GM21825 (cell line): ENCODE results near the gene MLEC.

Experiments used
- ATAC-seq: cut with Tn5 transposase; IDR thresholded peaks from one replicate; pipeline ENCODE4 v1.9.1; 2021; ENCODE audit warnings: mild to moderate bottlenecking, moderate library complexity; ENCODE audit not compliant: unreplicated experiment

Gene MLEC

DNA sequence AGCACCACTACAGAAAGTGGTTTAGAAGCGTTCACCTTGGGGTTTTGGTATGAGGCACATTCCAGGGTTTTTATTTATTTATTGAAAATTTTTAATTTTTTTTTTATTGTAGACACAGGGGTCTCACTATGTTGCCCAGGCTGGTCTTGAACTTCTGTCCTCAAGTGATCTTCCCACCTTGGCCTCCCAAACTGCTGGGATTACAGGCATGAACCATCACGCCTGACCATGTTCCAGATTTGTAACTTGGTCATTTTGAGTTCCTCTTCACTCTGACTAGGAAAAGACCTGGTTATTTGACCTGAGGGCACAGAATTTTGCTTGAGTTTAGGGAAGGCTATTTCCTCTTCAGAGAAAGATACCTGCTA is 3.1 kb downstream of the MLEC start:
- ATAC-seq, result no peak

DNA sequence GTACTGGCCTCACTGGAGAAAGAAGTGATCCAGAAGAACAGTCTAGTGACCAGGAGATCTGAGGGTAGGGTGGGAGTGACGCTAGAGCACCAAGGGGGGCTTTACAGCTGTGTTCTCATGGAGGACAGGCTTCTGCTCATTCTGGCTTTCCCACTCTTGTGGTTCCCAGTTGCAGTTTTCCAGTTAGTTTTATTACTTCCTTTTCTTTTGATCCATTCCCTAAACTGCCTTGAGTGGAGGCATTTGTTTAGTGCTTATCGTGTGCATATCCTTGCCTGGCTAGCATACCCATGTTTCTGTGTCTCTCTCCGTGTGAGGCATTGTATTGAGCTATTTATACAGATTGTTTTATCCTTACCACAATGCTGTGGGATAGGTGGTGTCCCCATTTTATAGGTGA is 4.0 kb downstream of the MLEC start:
- no peak for ATAC-seq

DNA sequence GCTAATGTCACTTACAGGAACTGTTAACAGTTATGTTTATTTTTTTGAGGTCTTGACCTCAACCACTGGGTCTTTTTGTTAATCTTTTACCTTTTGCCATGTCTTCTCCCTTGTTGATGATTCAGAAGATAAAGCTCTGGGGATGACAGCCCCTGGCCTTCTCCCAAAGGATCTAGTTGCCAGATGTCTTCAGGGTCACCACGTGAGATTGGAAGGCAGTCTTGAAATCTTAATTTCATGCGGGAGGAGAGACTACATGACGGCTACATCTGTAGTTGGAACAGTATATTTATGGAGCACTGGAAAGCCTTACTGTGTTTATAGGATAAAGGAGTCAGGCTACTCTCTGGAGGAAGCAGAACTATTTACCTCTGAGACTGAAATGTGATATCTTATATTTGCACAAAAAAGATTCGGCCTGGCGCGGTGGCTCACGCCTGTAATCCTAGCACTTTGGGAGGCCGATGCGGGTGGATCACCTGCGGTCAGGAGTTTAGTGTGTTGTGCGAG is 5.6 kb downstream of the MLEC start:
- no peak for ATAC-seq

DNA sequence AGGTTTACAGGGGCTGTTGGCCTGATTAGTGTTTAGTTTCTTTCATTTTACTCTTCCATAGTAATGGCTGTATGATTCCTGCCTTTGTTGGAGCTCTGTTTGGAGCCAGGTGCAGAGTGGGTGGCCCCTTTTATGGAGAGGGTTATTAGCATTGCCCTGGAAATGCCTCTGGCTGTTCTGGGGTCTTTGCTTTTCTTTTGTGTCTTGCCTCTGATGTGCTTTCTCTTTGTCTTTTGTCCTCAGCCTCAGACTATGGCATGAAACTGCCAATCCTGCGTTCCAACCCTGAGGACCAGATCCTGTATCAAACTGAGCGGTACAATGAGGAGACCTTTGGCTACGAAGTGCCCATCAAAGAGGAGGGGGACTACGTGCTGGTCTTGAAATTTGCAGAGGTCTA is 6.9 kb downstream of the MLEC start:
- ATAC-seq, result no peak

DNA sequence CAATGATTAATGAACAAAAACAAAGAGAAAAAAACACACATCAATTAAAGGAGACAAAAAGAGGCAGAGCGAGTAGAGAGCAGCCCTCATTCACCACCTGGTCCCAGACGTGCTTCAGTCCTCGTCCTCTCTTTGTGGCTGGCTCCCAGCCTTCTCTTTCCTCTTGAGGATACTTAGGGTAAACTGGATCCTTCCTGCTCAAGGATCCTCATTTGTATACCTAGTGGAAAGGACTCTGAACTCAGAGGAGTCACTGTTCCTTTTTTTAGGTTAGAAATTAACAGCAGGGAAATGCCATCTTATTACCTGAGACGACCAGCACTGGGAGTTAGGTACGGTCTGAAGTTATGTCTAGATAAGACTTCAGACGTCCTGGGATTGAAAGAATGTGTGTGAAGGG is 9.7 kb downstream of the MLEC start:
- ATAC-seq, result no peak

DNA sequence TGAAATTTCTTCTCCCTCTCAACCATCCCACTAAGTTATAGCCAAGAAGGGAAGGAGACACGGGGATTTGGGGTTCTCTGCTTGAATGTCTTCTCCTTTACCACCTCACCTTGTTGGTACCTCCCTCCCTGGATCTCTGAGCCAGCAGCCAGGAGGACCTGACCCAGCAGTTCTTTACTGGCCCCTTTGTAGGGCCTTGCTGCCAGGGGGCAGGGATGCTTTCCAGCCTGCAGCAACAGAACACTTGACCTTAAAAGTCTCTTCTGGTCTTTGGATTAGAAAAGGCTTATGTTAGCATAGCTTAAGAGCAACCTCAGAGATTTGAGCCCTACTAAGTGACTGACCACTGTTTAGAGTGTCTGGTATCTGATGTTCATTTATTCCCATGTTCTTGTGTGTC is 10.4 kb downstream of the MLEC start:
- ATAC-seq, result no peak

DNA sequence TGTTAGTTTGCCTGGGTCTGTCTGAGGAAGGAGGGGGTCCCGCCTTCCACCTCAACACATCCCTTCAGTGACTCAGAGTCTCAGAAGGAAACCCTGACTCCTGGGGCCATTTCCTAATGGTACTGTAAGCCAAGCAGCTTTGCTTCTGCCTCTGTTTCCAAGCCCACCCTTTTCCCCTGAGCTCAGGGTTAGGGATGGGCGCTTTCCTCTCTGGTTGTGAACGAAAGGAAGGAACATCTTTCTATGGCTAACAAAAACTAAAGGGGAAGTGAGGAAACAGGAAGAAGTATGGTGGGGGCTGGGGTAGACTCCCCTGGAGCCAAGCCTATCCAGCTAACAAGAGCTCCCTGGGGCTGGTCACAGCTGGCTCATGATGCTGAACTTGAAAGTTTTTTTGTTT is 11.7 kb downstream of the MLEC start:
- no peak for ATAC-seq

DNA sequence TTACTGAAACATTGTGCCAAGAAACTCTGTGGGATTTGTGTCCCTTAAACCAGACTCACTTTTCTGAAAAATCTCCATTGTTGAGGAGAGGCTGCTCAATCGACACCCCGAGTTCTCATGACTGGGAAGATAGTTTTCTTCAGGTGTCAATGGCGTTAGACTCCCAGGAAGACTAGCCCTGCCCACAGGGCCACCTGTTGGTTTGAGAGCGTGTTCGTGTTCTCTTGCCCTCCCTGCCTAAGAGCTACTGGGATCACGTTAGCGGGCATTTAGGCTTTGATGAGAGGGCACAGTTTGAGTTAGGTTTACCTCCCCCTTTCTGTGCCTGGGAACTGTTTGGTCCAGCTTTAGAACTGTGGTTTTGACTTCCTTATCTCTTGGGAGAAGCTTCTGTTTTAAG is 12.6 kb downstream of the MLEC start:
- no peak for ATAC-seq

DNA sequence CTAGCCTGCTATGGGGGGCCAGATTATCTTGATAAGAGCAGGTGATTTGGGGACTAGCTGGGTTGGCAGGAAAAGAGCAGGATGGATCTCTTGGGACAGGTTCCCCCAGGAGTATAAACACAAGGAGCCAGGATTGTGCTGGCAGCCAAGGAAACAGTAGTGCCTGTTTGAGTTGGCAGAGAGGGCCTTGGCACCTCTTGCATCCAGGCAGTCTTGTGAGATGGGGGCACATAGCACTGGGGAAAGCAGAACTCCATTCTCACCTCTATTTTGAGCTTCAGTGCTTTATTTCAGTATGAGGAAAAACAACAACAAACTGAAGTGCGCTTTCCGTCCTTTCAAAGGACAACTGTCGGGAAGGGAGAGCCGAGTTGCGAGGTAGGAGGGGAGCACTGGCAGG is 13.9 kb downstream of the MLEC start:
- no peak for ATAC-seq

DNA sequence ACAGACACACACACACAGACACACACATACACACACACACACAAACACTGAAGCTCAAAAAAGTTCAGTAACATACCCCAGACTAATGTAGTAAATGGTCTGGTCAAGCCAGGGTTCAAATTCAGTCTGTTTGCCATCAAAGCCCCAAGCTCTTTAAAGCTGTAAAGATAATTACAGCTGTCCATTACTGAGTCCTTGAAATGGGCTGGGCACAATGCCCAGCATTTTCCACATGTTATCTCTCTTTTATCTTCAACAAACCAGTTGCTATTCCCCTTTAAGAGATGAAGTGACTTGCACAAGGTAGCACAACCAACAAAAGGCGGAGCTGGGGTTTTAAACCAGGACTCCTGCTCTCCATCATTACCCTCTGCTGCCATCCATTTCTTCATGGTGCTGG is 15.7 kb downstream of the MLEC start:
- ATAC-seq, result no peak

DNA sequence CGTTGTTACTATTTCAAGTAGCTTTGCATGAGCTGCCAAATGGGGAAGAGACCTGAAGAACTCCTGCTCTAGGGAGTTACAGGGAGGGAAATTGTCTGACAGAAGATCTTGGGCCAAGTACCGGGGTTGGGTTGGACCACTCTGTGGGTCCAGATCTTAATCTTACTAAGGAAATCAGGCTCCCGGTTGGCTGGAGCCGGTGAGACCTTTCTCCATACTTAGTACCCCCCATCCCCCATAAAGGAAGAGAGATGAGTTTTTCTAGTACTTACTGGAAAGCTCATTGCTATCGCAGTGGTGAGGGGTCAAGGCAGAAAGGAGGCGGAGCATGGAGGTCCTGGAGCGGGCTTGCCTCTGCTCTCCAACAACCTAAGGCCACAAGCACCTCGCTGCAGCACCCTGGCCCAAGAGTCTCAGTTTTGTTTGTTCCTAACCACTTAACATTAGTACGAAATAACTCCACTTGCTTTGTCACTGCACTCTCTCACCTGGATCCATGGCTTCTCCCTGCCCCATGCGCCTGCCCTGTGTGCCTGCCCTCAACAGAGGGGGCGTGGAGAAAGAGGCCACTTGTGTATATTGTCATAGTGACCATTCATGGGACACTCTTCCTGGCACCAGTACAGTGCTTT is 16.5 kb downstream of the MLEC start:
- ATAC-seq, result no peak

DNA sequence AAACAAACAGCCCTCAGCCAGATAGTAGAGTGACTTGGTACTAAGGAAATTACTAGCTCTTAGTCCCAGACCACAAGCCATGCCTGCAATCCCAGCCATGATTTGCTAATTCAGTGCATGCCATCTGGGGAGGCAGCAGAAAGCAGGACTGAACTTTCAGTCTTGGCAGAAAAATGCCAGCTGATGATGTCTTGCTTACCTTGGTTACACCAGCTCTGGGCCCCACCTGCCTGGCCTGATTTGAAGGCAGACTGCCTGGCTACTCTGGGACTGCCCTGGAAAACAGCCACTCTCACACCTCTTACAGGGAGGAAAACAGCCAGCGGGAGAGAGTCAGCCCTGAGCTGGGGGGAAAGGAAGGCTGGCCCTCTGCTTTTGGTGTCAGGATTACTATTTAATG is 18.7 kb downstream of the MLEC start:
- ATAC-seq, result no peak

DNA sequence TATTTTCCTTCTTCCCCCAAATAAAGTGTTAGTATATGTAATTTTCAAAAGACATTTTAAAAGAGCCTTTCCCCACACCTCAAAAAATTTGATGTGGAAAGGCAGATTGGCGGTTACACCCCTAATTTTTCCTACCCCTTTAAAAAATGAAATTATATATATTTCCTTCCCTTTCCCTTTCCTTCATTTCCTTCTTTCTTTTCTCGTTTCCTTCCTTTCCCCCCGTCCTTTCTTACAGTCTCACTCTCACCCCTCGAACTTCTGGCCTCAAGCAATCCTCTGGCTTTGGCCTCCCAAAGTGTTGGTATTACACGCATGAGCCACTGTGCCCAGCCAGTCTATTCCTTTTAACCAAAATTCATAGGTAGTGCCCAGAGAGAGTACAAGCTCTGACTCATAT is 19.1 kb downstream of the MLEC start:
- no peak for ATAC-seq

DNA sequence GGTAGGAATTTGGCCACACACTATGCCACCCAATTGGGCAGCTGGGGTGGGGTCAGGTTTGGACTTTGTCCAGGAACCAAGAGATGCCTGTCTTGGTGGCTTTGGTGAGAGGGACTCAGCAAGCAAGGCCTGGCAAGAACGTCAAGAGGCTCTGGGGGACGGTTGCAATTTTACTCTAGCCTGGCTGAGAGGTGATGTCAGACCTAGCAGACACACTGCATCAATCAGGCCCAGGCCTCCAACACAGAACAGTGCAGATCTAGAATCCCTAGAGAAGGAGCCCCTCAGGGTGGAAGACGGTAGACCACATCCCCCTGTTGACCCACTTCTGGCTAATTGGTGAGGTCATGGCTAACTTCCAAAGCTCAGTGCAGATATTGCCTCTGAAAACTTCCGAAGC is 21.7 kb downstream of the MLEC start:
- ATAC-seq, result no peak

DNA sequence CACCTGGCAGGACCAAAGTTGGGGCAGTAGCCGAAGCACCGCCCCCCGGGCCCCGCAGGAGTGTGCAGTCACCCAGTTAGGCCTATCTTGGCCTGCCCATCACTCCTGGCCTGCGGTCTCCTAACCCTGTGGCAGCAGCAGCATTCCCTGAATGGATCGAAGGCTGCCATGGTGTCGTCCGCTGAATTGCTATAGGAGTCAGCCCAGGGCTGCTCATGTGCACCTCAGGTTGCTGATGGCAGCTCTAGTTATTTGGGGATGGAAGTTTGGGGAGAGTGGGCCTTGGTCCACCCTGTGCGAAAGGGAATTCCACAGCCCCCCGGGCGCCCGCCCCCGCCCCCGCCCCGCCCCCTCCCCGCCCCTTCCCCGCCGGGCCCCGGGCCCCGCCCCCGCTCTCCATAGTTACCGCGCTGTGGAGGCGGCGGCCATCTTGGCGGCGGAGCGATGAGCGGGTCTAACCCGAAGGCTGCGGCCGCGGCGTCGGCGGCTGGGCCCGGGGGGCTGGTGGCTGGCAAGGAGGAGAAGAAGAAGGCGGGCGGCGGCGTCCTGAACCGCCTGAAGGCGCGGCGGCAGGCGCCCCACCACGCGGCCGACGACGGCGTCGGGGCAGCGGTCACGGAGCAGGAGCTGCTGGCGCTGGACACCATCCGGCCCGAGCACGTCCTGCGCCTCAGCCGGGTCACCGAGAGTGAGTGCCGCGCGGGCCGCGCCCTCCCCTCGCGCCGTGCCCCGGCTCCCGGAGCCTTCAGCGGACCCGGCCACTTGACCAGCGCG is 23.3 kb downstream of the MLEC start, which contains the start of gene UNC119B:
UNC119B (plus strand) TSS at position 428 of the 774 bp plus-strand sequence; CDS start at position 445, 17 bp downstream.
- peak; percentile 54 for ATAC-seq

DNA sequence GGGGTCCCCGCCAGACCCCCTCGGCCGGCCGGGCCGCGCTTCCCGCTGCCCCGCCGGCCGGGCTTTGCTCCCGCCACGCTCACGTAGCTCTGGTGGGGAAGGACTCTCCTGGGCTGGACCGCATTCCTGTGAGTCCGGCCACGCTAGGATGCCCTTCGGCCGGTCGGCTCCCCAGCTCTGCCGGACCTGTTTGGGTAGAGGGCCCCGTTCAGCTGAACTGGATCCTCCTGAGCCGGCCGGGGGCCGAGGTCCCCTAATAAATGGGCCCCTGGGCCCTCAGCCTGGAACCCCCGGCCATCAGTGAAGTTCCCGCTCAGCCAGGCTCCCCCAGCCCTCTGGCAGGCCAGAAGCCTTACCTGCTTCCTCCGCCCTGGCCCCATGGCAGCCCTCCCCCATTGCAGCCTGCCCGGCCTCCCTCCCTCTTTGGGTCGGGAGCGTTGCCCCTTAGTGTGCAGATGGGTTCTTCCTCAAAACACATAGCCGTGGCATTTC is 23.9 kb downstream of the MLEC start:
- ATAC-seq, result no peak

DNA sequence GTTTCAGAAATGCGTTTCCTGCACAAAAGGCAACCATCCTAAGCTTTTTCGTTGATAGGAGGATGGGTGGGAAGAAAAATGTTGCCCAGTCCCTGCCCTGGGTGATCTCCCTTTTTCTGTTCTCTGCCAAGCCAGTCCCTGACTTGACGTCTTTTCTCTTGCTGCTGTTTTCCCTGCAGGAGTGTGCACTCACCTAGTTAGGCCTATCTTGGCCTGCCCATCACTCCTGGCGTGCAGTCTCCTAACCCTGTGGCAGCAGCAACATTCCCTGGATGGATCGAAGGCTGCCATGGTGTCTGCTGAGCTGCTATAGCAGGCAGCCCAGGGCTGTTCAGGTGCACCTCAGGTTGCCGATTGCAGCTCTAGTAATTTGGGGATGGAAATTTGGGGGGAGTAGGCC is 24.5 kb downstream of the MLEC start:
- no peak for ATAC-seq

DNA sequence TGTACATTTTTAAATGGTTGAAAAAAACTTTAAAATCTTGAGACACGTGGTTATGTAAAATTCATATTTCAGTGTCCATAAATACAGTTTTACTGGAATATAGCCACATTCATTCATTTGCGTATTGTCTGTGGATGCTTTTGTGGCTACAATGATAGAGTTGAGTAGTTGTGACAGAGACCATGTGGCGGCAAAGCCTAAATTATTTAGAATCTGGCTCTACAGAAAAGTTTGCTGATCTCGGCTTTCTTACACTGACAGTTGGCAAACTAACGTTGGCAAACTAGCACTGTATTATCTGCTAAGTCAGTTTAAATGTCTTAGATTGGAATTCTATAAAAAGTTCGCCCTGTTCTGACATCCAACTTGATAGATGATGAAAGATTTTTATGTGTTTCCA is 25.7 kb downstream of the MLEC start:
- no peak for ATAC-seq

DNA sequence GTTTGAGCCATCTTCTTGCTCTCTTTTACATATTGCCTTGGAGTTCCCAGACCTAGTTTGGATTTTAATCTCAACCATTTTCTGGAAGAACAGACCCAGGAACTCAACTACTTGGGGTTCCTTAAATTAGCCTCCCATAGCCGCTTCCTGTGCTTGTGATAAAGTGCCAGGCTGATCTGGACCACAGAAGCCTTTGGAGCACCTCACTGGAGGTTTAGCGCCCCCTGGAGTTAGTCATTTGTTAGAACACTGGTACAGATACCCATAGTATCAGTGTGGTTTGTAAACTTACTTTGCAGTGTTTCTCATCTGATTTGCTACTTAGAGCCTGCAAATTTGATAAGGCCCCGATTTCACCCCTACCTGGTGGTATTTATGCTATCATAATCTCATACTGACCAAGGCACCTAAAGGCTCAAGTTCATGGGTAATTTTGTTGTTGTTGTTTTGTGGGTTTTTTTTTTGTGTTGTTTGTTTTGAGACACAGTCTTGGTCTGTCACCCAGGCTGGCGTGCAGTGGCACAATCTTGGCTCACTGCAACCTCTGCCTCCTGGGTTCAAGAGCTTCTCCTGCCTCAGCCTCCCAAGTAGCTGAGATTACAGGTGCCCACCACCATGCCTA is 27.0 kb downstream of the MLEC start:
- peak; percentile 41 for ATAC-seq

DNA sequence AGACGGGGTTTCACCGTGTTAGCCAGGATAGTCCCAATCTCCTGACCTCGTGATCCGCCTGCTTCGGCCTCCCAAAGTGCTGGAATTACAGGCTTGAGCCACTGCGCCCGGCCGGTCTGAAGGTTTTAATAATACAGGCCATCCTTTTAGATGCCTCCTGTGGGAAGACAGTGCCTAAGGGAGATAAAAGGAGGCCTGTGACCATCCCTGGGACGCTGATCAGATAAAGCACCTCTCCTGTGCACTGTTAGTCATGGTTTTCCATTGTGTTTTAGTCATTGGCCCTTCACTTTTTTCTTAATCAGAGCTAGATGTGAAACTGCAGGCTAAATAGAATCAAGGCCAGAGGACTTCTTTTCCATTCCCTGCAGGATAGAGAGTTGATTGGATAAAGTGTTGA is 31.1 kb downstream of the MLEC start:
- no peak for ATAC-seq

DNA sequence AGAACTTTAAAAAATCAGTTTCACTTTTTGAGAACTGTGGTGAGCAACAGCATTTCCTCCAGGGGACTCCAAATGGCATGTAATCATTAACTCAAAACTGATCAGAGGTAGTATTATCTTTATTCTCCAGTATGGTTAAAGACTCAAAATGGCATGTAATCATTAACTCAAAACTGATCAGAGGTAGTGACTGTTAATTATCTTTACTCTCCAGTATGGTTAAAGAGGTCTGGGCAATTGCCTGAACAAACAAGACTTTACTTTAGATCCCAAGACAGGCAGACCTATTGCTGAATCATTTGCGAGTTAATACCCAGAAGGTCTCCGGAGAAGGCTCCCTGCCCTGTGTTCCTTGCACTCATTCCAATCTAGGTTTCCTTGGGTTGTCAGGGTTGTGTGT is 32.1 kb downstream of the MLEC start:
- no peak for ATAC-seq
